NB4 (cell line): ENCODE data around the gene AQP3.

Experiments
- DNase-seq: peaks from one replicate; pipeline ENCODE4 v3.0.0; 2010; ENCODE audit warnings: low read depth
- H3K4me3 ChIP-seq: one replicate; pipeline ENCODE4 v1.5.1; 2011; ENCODE audit warnings: mild to moderate bottlenecking, low read depth, low read length, moderate library complexity
- MYC ChIP-seq: IDR thresholded peaks from 2 replicates; pipeline ENCODE4 v1.6.1; 2011; ENCODE audit warnings: low read depth, low read length
- POLR2A ChIP-seq: IDR thresholded peaks from 2 replicates; pipeline ENCODE4 v1.6.1; 2011; ENCODE audit warnings: mild to moderate bottlenecking; ENCODE audit not compliant: insufficient read length; ENCODE audit errors: extremely low read depth
- TF ChIP-seq, protein P1 (sequence below): IDR thresholded peaks from 2 replicates; pipeline ENCODE4 v1.6.1; 2011; ENCODE audit warnings: low read depth, low read length
- TF ChIP-seq, protein P2 (sequence below): IDR thresholded peaks from one replicate; pipeline ENCODE4 v1.5.1; 2012; ENCODE audit warnings: low read depth, low read length

Gene AQP3

DNA sequence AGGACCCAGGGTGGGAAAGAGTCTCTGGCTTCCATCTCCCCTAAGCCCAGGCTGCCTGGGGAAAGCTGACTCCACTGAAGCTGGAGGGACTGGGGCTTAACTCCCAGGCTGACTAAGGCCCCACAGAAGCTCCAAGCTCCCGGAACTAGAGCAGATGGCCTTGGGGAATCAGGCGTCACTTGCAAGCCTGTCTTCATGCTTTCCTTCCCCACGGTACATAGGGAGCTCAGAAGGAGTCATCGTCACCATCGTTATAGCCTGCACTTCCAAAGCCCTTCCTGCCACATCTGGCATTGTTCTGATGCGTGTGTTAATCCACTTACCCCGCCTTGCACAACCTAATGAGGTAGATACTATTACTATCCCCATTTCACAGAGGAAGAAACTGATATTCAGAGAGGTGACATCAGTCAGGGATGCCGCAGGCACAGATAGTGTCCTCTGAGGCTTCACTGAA is 11.5 kb downstream of the AQP3 start:
- TF ChIP-seq, protein P1, sequence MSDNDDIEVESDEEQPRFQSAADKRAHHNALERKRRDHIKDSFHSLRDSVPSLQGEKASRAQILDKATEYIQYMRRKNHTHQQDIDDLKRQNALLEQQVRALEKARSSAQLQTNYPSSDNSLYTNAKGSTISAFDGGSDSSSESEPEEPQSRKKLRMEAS = no peak
- TF ChIP-seq, protein P2, sequence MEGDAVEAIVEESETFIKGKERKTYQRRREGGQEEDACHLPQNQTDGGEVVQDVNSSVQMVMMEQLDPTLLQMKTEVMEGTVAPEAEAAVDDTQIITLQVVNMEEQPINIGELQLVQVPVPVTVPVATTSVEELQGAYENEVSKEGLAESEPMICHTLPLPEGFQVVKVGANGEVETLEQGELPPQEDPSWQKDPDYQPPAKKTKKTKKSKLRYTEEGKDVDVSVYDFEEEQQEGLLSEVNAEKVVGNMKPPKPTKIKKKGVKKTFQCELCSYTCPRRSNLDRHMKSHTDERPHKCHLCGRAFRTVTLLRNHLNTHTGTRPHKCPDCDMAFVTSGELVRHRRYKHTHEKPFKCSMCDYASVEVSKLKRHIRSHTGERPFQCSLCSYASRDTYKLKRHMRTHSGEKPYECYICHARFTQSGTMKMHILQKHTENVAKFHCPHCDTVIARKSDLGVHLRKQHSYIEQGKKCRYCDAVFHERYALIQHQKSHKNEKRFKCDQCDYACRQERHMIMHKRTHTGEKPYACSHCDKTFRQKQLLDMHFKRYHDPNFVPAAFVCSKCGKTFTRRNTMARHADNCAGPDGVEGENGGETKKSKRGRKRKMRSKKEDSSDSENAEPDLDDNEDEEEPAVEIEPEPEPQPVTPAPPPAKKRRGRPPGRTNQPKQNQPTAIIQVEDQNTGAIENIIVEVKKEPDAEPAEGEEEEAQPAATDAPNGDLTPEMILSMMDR = no peak
- TF ChIP-seq MYC (no peak), POLR2A (no peak)
- H3K4me3 ChIP-seq = no peak overlapping the region
- no peak for DNase-seq

DNA sequence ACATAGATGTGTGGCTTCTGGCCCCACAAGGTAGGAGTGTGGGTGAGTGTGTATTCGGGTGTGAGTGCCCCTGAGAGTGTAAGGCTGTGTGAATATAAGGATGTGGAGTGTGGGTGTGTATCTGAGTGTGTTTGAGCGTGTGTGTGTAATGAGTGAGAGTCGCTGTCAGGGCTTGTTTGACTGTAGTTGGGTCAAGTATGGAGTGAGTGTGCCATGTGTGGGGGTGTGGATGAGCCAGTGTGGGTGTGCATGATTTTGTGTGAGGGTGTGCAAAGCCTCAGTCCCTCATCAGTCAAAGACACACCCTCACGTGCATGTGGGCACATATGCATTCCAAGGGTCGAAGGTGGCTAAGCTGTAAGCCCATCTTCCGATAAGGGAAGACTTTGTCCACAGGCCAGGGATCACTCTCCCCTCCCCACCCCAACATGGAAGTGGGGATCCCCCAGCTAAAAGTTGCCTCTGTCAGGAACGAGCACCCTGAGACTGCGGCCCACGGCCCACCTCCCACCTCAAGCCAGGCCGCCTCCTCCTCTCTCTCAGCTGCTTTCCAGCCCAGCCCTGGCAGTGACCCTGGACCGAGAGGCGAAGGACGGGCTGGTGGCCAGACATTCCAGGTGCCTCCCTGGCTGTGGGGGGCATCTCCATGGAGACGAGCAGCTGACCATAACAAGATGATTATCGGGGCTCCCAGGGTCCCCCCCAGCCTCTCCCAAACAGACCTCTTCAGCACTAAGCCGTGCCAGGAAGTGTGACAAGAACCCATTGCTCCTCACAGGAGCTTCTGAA is 12.9 kb downstream of the AQP3 start:
- no peak overlapping the region for H3K4me3 ChIP-seq
- TF ChIP-seq, protein P1 = no peak
- TF ChIP-seq MYC (no peak), POLR2A (no peak)
- TF ChIP-seq, protein P2 = no peak
- DNase-seq = no peak

DNA sequence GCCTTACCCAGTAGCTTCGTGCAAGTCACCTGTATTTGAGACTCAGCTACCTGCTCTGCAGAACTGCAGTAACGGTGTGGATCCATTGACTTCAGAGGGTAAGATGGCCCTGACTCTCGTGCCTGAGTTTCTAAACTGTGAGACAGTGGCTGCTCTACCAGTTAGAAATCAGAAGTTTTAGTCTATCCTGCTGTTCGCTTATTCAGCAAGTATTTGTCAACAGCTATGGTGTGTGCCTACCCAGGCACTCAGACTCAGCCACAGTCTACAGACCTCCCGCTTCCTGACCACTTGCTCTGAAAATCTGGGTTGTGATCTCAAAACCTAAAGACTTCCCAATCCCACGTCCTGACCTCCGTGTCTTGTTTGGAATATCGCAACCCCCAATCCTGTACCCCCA is 13.5 kb downstream of the AQP3 start:
- DNase-seq = no peak
- no peak overlapping the region for H3K4me3 ChIP-seq
- TF ChIP-seq, protein P1 = no peak
- TF ChIP-seq, protein P2 = no peak
- TF ChIP-seq POLR2A = no peak

DNA sequence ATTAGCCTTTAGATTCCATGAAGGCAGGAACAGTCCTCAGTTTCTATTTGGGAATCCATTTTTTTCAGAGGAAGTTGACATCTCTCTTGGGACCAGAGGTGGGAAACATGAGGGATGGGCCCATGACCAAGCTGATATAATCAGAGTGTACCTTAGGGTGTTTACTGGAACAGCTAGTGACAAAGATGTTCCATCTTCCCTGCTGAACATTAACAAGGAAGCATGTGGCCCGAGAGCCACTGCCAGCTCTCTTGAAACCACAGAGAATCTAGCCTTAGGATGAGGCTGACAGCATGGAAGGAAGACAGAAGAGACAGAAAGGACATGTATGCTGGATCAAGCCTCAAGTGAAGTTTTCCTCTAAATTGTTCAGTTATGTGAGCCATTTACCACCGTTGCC is 16.0 kb downstream of the AQP3 start:
- no peak for DNase-seq
- TF ChIP-seq, protein P2 = no peak
- no peak for TF ChIP-seq POLR2A
- no peak for TF ChIP-seq MYC
- TF ChIP-seq, protein P1 = no peak

DNA sequence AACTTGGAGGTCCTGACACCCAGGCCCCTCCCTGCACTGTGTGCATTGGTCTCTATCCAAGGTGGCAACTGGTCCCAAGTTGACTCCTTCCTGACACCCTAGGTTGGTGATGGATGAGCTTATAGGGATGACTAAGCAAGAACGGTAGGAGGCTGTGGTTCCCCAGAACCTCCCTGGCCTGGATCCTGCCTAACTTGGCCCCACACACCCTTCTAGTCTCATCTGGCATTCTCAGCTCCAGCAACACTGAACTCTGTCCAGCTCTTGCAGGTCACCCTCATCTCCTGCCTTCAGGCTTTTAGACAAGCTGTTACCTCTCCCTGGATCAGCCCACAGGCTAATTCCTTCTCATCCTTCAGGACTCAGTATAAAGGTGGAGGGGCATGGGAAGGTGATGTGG is 16.5 kb downstream of the AQP3 start:
- no peak overlapping the region for H3K4me3 ChIP-seq
- no peak for TF ChIP-seq POLR2A
- TF ChIP-seq, protein P1 = no peak
- no peak for TF ChIP-seq MYC
- TF ChIP-seq, protein P2 = no peak
- DNase-seq = no peak

More for the DNA sequence above, 16.0 kb downstream of the AQP3 start:
- H3K4me3 ChIP-seq = no peak overlapping the region
